GM13977 (cell line): ENCODE results near the gene ZSCAN20.
A peak's percentile ranks its signal among the peaks of the same experiment; 100 is the strongest.

ENCODE experiments used
- DNase-seq: peaks from one replicate; pipeline ENCODE4 v3.0.0; 2012; ENCODE audit warnings: low spot score
- CTCF ChIP-seq: IDR thresholded peaks from 2 replicates; pipeline ENCODE4 v1.5.1; 2012; ENCODE audit warnings: mild to moderate bottlenecking, control low read depth; ENCODE audit not compliant: insufficient read depth; ENCODE audit errors: extremely low read depth, missing control alignments
- in situ Hi-C: fragments of 300-500 bp; cut with MboI; formaldehyde crosslinking; loops from one replicate; pipeline ENCODE4 v1.12.0; 2022; ENCODE audit warnings: low sequenced_read_pairs, low pct_unique_long_range_greater_than_20kb, mixed read lengths, inconsistent platforms; ENCODE audit not compliant: unreplicated experiment

ZSCAN20 gene

GRCh38 chr1:33469691-33470090 lies 2.8 kb upstream of the ZSCAN20 start:
- in situ Hi-C loops, result loop anchor here (10.0 kb wide), 2 partner anchors 95 to 175 kb away; no protein-coding TSS in a partner anchor

GRCh38 chr1:33470495-33471012 lies 1.9 kb upstream of the ZSCAN20 start:
- TF ChIP-seq CTCF, result peak; percentile 88
- in situ Hi-C loops, result loop anchor here (10.0 kb wide), 1 partner anchor 176 kb away; no protein-coding TSS in a partner anchor
- DNase-seq, result peak; percentile 75

More at GRCh38 chr1:33469691-33470090, 2.8 kb upstream of the ZSCAN20 start:
- TF ChIP-seq CTCF, result no peak
- no peak for DNase-seq

- no peak for DNase-seq
- in situ Hi-C loops, result loop anchor here (10.0 kb wide), 1 partner anchor 177 kb away; no protein-coding TSS in a partner anchor
- no peak for TF ChIP-seq CTCF
Measured at GRCh38 chr1:33471416-33471815, 1.0 kb upstream of the ZSCAN20 start.

- in situ Hi-C loops, result loop anchor here (10.0 kb wide), 1 partner anchor 179 kb away; no protein-coding TSS in a partner anchor
- no peak for DNase-seq
- TF ChIP-seq CTCF, result no peak
Measured at GRCh38 chr1:33473900-33474299, 1.5 kb downstream of the ZSCAN20 start.

GRCh38 chr1:33477451-33477850 lies 5.0 kb downstream of the ZSCAN20 start:
- no peak for DNase-seq
- TF ChIP-seq CTCF, result no peak
- in situ Hi-C loops, result loop anchor here (10.0 kb wide), 1 partner anchor 183 kb away; no protein-coding TSS in a partner anchor

- no peak for TF ChIP-seq CTCF
- no peak for DNase-seq
- in situ Hi-C loops, result no loop called here
Measured at GRCh38 chr1:33482412-33482811, 10.0 kb downstream of the ZSCAN20 start.
